GM18519 (cell line): ENCODE data around the gene CLEC4C.
"Not testable (repeated sequence)": the region's sequence is repeated elsewhere in the genome, so short reads cannot be mapped to it uniquely, and the experiment has no call there.

Source experiments
- ATAC-seq: cut with Tn5 transposase; IDR thresholded peaks from one replicate; pipeline ENCODE4 v1.9.1; 2021; ENCODE audit warnings: mild to moderate bottlenecking, moderate library complexity; ENCODE audit not compliant: unreplicated experiment, low FRiP score

CLEC4C gene

GRCh38 chr12:7747246-7747645 lies at the start of gene CLEC4C:
TSS of gene CLEC4C (minus strand) at chr12:7747375. CDS start at chr12:7747348, 27 bp downstream.
- ATAC-seq: no peak

- no peak for ATAC-seq
These were observed 46.0 kb upstream of the CLEC4C start for GRCh38 chr12:7793211-7793610.

GRCh38 chr12:7788884-7789528 lies 41.8 kb upstream of the CLEC4C start, which contains the start of gene NANOG:
TSS of gene NANOG (plus strand) at chr12:7789402. CDS start at chr12:7789615, 213 bp downstream.
- ATAC-seq: not testable (repeated sequence)

- no peak for ATAC-seq
These were observed 41.1 kb upstream of the CLEC4C start for GRCh38 chr12:7788294-7788660.

GRCh38 chr12:7787574-7788293 lies 40.6 kb upstream of the CLEC4C start:
- no peak for ATAC-seq

- ATAC-seq: no peak
These were observed 37.5 kb upstream of the CLEC4C start for GRCh38 chr12:7784701-7785100.

- not testable (repeated sequence) for ATAC-seq
These were observed 36.3 kb upstream of the CLEC4C start for GRCh38 chr12:7783433-7783832.

GRCh38 chr12:7782055-7782454 lies 34.9 kb upstream of the CLEC4C start:
- no peak for ATAC-seq

GRCh38 chr12:7781274-7781673 lies 34.1 kb upstream of the CLEC4C start:
- ATAC-seq: no peak

- ATAC-seq: no peak
These were observed 22.8 kb upstream of the CLEC4C start for GRCh38 chr12:7769999-7770398.

- ATAC-seq: no peak
These were observed 11.6 kb upstream of the CLEC4C start for GRCh38 chr12:7758766-7759140.

GRCh38 chr12:7756993-7757392 lies 9.8 kb upstream of the CLEC4C start:
- ATAC-seq: no peak

GRCh38 chr12:7755668-7756067 lies 8.5 kb upstream of the CLEC4C start:
- ATAC-seq: not testable (repeated sequence)

GRCh38 chr12:7751941-7752922 lies 5.1 kb upstream of the CLEC4C start:
- ATAC-seq: not testable (repeated sequence)

- no peak for ATAC-seq
These were observed 4.2 kb upstream of the CLEC4C start for GRCh38 chr12:7751394-7751793.

GRCh38 chr12:7750350-7750749 lies 3.2 kb upstream of the CLEC4C start:
- no peak for ATAC-seq

GRCh38 chr12:7749442-7749841 lies 2.3 kb upstream of the CLEC4C start:
- no peak for ATAC-seq

GRCh38 chr12:7748852-7749251 lies 1.7 kb upstream of the CLEC4C start:
- ATAC-seq: no peak

GRCh38 chr12:7732993-7733392 lies 14.2 kb downstream of the CLEC4C start:
- ATAC-seq: no peak

- no peak for ATAC-seq
These were observed 15.7 kb downstream of the CLEC4C start for GRCh38 chr12:7731486-7731885.

- ATAC-seq: not testable (repeated sequence)
These were observed 16.2 kb downstream of the CLEC4C start for GRCh38 chr12:7730984-7731383.
